Fibroblast of lung (primary cell): ENCODE measurements around the gene ZC3H7B. TPM values are rescaled to one million over a fixed set of nuclear protein-coding genes. Genes with fewer than 3 reads are reported as not detected.

Source experiments
- DNase-seq, 2 donors: peaks; one replicate each; pipeline versions ENCODE4 v3.0.0 to v3.0.0-alpha.2; 2010; ENCODE audit warnings: low read depth in 2 of 2
- H2AFZ ChIP-seq: 2 replicates; pipeline ENCODE4 v1.5.1; 2012; ENCODE audit warnings: low read length, control low read depth, inconsistent platforms
- H3K27ac ChIP-seq: 2 replicates; pipeline ENCODE4 v1.5.1; 2011; ENCODE audit warnings: low read length, control low read depth; ENCODE audit not compliant: insufficient read depth
- H3K27me3 ChIP-seq: 2 replicates; pipeline ENCODE4 v1.5.1; 2011; ENCODE audit warnings: mild to moderate bottlenecking, low read length; ENCODE audit not compliant: control insufficient read depth, insufficient read depth
- H3K36me3 ChIP-seq: 2 replicates; pipeline ENCODE4 v1.5.1; 2011; ENCODE audit warnings: low read length; ENCODE audit not compliant: control insufficient read depth, insufficient read depth
- H3K4me1 ChIP-seq: 2 replicates; pipeline ENCODE4 v1.5.1; 2011; ENCODE audit warnings: low read length; ENCODE audit not compliant: control insufficient read depth, insufficient read depth; ENCODE audit errors: extremely low read depth
- H3K4me2 ChIP-seq: 2 replicates; pipeline ENCODE4 v1.5.1; 2011; ENCODE audit warnings: low read length, control low read depth; ENCODE audit not compliant: insufficient read depth; ENCODE audit errors: extremely low read depth
- H3K4me3 ChIP-seq, 4 experiments: fragments of 200-600 bp in 1 of 4; sonication (generic) in 1 of 4; replicated peaks in 1 of 4; 2 replicates each; pipeline ENCODE4 v1.5.1; 2011 to 2016; ENCODE audit warnings: low read length in 4 of 4, low read depth in 3 of 4, mild to moderate bottlenecking in 3 of 4, control low read depth in 2 of 4, inconsistent platforms in 1 of 4, mixed read lengths in 1 of 4; ENCODE audit not compliant: insufficient read depth in 1 of 4; ENCODE audit errors: control extremely low read depth in 1 of 4
- H3K79me2 ChIP-seq: 2 replicates; pipeline ENCODE4 v1.5.1; 2012; ENCODE audit warnings: mild to moderate bottlenecking, low read length, inconsistent platforms; ENCODE audit not compliant: control insufficient read depth, insufficient read depth
- H3K9ac ChIP-seq: 2 replicates; pipeline ENCODE4 v1.5.1; 2011; ENCODE audit warnings: mild to moderate bottlenecking, low read length, control low read depth; ENCODE audit not compliant: insufficient read depth
- H3K9me3 ChIP-seq: 2 replicates; pipeline ENCODE4 v1.5.1; 2012; ENCODE audit warnings: low read depth, low read length; ENCODE audit not compliant: control insufficient read depth, insufficient read depth
- H4K20me1 ChIP-seq: 2 replicates; pipeline ENCODE4 v1.5.1; 2011; ENCODE audit warnings: low read length; ENCODE audit not compliant: control insufficient read depth, insufficient read depth; ENCODE audit errors: extremely low read depth
- CTCF ChIP-seq, 2 donors: IDR thresholded peaks in 1 of 2; conservative IDR thresholded peaks in 1 of 2; 1 replicate in 1 of 2; 2 replicates in 1 of 2; pipeline ENCODE4 v1.5.1; 2011 to 2012; ENCODE audit warnings: low read length in 2 of 2, control low read depth in 1 of 2, inconsistent platforms in 1 of 2, low read depth in 1 of 2, mild to moderate bottlenecking in 1 of 2
- EZH2 ChIP-seq: IDR thresholded peaks from 2 replicates; pipeline ENCODE4 v1.5.1; 2012; ENCODE audit warnings: low read length, control low read depth, mild to moderate bottlenecking; ENCODE audit errors: missing control alignments
- polyA plus RNA-seq, 2 donors: library from polyadenylated mRNA; depleted of rRNA in 1 of 2; stranded (reverse) in 1 of 2; unstranded in 1 of 2; fragments of >200 nt; gene quantifications; 2 replicates each; pipeline ENCODE4 v1.2.1, GENCODE V29; 2011 to 2012; ENCODE audit warnings: missing spikeins in 1 of 2
- total RNA-seq: library from RNA; depleted of rRNA; stranded (reverse); fragments of >200 nt; gene quantifications from 2 replicates; pipeline ENCODE4 v1.2.1, GENCODE V29; 2014

ZC3H7B gene
- total and polyA plus RNA-seq, 2 donors (not counting 1 experiment from before 2014, with no cell fraction given) = 30.6 to 64.4 TPM

GRCh38 chr22:41260871-41261270 is 40.5 kb upstream of the ZC3H7B start:
- Histone ChIP-seq H3K79me2 (peaks cover 3% of the 10 kb centered on the region), H3K4me2 (no peak overlapping the region), H4K20me1 (no peaks in the 10 kb centered on the region), H3K27me3 (no peaks in the 10 kb centered on the region), H3K36me3 (peaks cover 44% of the 10 kb centered on the region), H3K4me3 (no peak overlapping the region), H3K4me1 (no peaks in the 10 kb centered on the region), H3K27ac (no peak overlapping the region), H3K9me3 (no peaks in the 10 kb centered on the region), H3K9ac (no peak overlapping the region), H2AFZ (no peak overlapping the region)
- no peak for TF ChIP-seq CTCF (conservative IDR thresholded peaks at IDR 0.05 in 1 of 2, IDR thresholded peaks at IDR 0.05 in 1 of 2; ENCODE audit: low read depth in 1 of 2, low read length in 2 of 2)
- TF ChIP-seq EZH2 = no peak
- DNase-seq = no peak

- peaks cover 44% of the 10 kb centered on the region for H3K36me3 ChIP-seq
- H3K27me3 ChIP-seq = no peaks in the 10 kb centered on the region
- H3K4me2 ChIP-seq = no peak overlapping the region
- no peak overlapping the region for H3K27ac ChIP-seq
- H3K9ac ChIP-seq = no peak overlapping the region
- H3K4me1 ChIP-seq = no peaks in the 10 kb centered on the region
- no peak for TF ChIP-seq CTCF (conservative IDR thresholded peaks at IDR 0.05 in 1 of 2, IDR thresholded peaks at IDR 0.05 in 1 of 2; ENCODE audit: low read depth in 1 of 2, low read length in 2 of 2)
- no peaks in the 10 kb centered on the region for H4K20me1 ChIP-seq
- no peak overlapping the region for H2AFZ ChIP-seq
- H3K9me3 ChIP-seq = no peaks in the 10 kb centered on the region
- H3K79me2 ChIP-seq = peaks cover 3% of the 10 kb centered on the region
- no peak overlapping the region for H3K4me3 ChIP-seq
- DNase-seq = no peak
Measured at GRCh38 chr22:41261541-41262249, 39.6 kb upstream of the ZC3H7B start.

GRCh38 chr22:41262250-41262765 is 39.0 kb upstream of the ZC3H7B start:
- no peaks in the 10 kb centered on the region for H3K27me3 ChIP-seq
- peaks cover 3% of the 10 kb centered on the region for H3K79me2 ChIP-seq
- H3K9ac ChIP-seq = no peak overlapping the region
- no peak overlapping the region for H2AFZ ChIP-seq
- no peak for DNase-seq
- peaks cover 44% of the 10 kb centered on the region for H3K36me3 ChIP-seq
- H3K27ac ChIP-seq = no peak overlapping the region
- TF ChIP-seq CTCF (conservative IDR thresholded peaks at IDR 0.05 in 1 of 2, IDR thresholded peaks at IDR 0.05 in 1 of 2; ENCODE audit: low read depth in 1 of 2, low read length in 2 of 2) (no peak), EZH2 (no peak)
- H3K4me2 ChIP-seq = no peak overlapping the region
- H3K9me3 ChIP-seq = no peaks in the 10 kb centered on the region
- H3K4me1 ChIP-seq = no peaks in the 10 kb centered on the region
- H3K4me3 ChIP-seq = no peak overlapping the region
- H4K20me1 ChIP-seq = no peaks in the 10 kb centered on the region
